Calu3 (cell line): Measurements from ENCODE around the gene REXO1. TPM values are rescaled to one million over a fixed set of nuclear protein-coding genes. Genes with fewer than 3 reads are reported as not detected.

Experiments
- BruUV-seq: library from RNA; stranded (reverse); fragments of 400-500 nt; replicated peaks from 2 replicates; lab custom pipeline; 2021; lab: Mats Ljungman, UMichigan
- CTCF ChIA-PET: fragments of 300-600 bp; sonication (Branson Sonifier 250); formaldehyde crosslinking; loops from one replicate; lab custom pipeline; 2022; ENCODE audit warnings: antibody characterized with exemption; lab: Charles Lee
- DNase-seq: peaks from one replicate; pipeline ENCODE4 v3.0.0; 2022
- H3K27ac Mint-ChIP-seq: one replicate; pipeline ENCODE4 v1.8.0; 2022; ENCODE audit warnings: mixed read lengths; ENCODE audit not compliant: unreplicated experiment
- H3K27me3 Mint-ChIP-seq: one replicate; pipeline ENCODE4 v1.8.0; 2022; ENCODE audit warnings: mixed read lengths; ENCODE audit not compliant: unreplicated experiment
- H3K36me3 Mint-ChIP-seq: one replicate; pipeline ENCODE4 v1.8.0; 2022; ENCODE audit warnings: mild to moderate bottlenecking, moderate library complexity, mixed read lengths; ENCODE audit not compliant: insufficient read depth, unreplicated experiment
- H3K4me1 Mint-ChIP-seq: one replicate; pipeline ENCODE4 v1.8.0; 2022; ENCODE audit warnings: mild to moderate bottlenecking, low read depth, mixed read lengths; ENCODE audit not compliant: unreplicated experiment
- H3K4me3 Mint-ChIP-seq: one replicate; pipeline ENCODE4 v1.8.0; 2022; ENCODE audit warnings: mild to moderate bottlenecking, low read depth, moderate library complexity, mixed read lengths; ENCODE audit not compliant: unreplicated experiment
- H3K9me3 Mint-ChIP-seq: one replicate; pipeline ENCODE4 v1.8.0; 2022; ENCODE audit warnings: low read depth, mixed read lengths; ENCODE audit not compliant: unreplicated experiment
- intact Hi-C: fragments of 100-400 bp; cut with micrococcal nuclease; formaldehyde crosslinking; loops from one replicate; pipeline ENCODE4 v1.10.0; 2022; ENCODE audit not compliant: unreplicated experiment
- total RNA-seq: library from RNA; stranded (reverse); gene quantifications from 2 replicates; pipeline ENCODE4 v1.2.3, GENCODE V29; 2022
- TF ChIP-seq, protein P1 (sequence below): fragments of 200-600 bp; IDR thresholded peaks from one replicate; pipeline ENCODE4 v1.8.0; 2022; ENCODE audit warnings: antibody characterized with exemption; ENCODE audit not compliant: unreplicated experiment

Gene REXO1
- total RNA-seq, 1 experiment from 2014 or later = 34.1 TPM

DNA sequence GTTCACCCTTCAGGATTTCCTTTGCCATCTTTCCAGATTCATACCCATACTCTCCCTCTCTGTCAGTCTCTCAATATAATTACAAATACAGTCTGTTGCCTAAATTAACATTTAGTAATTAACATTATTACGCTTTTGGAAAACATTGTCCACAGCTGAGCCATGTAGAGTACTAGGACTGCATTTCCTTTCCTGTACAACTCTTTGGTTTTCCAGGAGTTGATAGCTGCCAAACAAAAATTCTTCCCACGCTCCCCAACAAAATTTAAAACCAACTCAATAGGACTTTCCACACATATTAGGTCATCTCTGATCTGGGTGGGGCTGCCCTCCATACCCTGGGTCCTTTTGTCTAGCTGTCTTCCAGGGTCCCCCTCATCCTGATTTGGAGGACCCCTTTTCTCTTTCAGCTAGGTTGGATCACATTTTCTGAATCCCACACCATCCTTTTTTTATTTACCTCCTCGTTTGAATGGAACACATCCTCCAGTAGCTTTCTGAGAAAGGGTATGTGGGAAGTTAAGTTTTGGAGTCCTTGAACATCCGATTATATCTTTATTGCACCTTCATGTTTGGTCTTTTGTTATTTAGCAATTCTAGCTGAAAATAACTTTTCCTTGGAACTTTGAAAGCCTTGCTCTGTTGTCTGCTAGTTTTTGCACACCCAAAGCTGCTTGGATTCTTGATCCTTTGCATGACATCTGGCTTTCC lies 77.3 kb downstream of the REXO1 start:
- CTCF ChIA-PET = no interaction called here
- Mint-ChIP-seq H3K4me1 (peaks cover 26% of the 10 kb centered on the region), H3K27ac (no peak overlapping the region), H3K9me3 (no peaks in the 10 kb centered on the region), H3K27me3 (no peaks in the 10 kb centered on the region), H3K4me3 (no peak overlapping the region), H3K36me3 (peaks cover 38% of the 10 kb centered on the region)
- TF ChIP-seq, protein P1, sequence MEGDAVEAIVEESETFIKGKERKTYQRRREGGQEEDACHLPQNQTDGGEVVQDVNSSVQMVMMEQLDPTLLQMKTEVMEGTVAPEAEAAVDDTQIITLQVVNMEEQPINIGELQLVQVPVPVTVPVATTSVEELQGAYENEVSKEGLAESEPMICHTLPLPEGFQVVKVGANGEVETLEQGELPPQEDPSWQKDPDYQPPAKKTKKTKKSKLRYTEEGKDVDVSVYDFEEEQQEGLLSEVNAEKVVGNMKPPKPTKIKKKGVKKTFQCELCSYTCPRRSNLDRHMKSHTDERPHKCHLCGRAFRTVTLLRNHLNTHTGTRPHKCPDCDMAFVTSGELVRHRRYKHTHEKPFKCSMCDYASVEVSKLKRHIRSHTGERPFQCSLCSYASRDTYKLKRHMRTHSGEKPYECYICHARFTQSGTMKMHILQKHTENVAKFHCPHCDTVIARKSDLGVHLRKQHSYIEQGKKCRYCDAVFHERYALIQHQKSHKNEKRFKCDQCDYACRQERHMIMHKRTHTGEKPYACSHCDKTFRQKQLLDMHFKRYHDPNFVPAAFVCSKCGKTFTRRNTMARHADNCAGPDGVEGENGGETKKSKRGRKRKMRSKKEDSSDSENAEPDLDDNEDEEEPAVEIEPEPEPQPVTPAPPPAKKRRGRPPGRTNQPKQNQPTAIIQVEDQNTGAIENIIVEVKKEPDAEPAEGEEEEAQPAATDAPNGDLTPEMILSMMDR = no peak
- intact Hi-C loops = no loop called here
- BruUV-seq = no TSS peak
- no peak for DNase-seq

DNA sequence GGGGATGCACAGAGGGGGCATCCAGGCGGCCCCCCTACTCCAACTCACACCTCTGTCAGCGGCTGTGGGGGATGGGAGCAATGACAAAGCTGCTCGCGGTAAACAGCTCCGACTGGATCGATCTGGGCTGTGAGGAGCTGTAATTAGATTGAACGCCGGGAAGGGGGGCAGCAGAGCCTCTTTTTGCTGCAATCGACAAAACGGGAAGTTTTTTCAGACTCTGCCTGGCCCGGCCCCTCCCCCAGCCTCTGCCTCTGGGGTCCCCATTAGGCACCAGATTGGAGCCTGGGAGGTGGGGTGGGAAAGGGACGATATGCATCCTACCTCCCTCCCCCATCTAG lies 78.7 kb downstream of the REXO1 start:
- DNase-seq = no peak
- Mint-ChIP-seq H3K36me3 (peaks cover 45% of the 10 kb centered on the region), H3K27ac (no peak overlapping the region), H3K4me1 (peaks cover 24% of the 10 kb centered on the region), H3K27me3 (no peaks in the 10 kb centered on the region), H3K9me3 (no peaks in the 10 kb centered on the region), H3K4me3 (no peak overlapping the region)
- CTCF ChIA-PET = no interaction called here
- TF ChIP-seq, protein P1 = no peak
- no TSS peak for BruUV-seq
- intact Hi-C loops = no loop called here

DNA sequence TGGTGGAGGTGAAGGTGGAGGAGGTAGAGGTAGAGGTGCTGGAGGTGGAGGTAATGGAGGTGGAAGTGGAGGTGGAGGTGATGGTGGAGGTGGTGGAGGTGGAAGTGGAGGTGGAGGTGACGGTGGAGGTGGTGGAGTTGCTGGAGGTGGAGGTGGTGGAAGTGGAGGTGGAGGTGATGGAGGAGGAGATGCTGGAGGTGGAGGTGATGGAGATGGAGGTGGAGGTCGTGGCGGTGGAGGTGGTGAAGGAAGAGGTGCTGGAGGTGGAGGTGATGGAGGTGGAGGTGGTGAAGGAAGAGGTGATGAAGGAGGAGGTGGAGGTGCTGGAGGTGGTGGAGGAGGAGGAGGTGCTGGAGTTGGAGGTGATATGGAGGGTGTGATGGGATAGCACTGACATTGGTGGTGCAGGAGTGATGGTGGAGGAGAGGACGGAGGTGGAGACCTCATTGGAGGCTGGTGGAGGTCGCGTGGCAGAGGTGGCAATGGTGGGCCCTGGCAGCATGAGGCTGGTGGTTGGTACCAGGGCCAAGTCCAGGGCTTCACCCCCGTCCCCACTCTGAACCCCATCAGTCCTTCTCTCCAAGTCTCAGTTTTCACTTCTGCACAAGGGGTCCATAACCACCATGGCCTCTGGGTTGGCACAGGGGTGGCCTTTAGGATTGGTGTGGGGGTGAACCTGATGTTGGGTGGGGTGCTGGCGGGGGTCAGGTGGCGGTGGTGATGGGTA lies 79.2 kb downstream of the REXO1 start:
- CTCF ChIA-PET = no interaction called here
- Mint-ChIP-seq H3K4me3 (no peak overlapping the region), H3K36me3 (peaks cover 48% of the 10 kb centered on the region), H3K4me1 (peaks cover 19% of the 10 kb centered on the region), H3K27me3 (no peaks in the 10 kb centered on the region), H3K27ac (no peak overlapping the region), H3K9me3 (no peaks in the 10 kb centered on the region)
- TF ChIP-seq, protein P1 = no peak
- DNase-seq = no peak
- no TSS peak for BruUV-seq
- intact Hi-C loops = no loop called here

GRCh38 chr19:1768248-1768647 lies 80.0 kb downstream of the REXO1 start:
- BruUV-seq = no TSS peak
- peaks cover 48% of the 10 kb centered on the region for H3K36me3 Mint-ChIP-seq
- TF ChIP-seq, protein P1 = no peak
- no peak overlapping the region for H3K27ac Mint-ChIP-seq
- DNase-seq = no peak
- CTCF ChIA-PET = no interaction called here
- H3K4me1 Mint-ChIP-seq = peaks cover 12% of the 10 kb centered on the region
- no peaks in the 10 kb centered on the region for H3K9me3 Mint-ChIP-seq
- intact Hi-C loops = no loop called here
- H3K27me3 Mint-ChIP-seq = no peaks in the 10 kb centered on the region
- no peak overlapping the region for H3K4me3 Mint-ChIP-seq
